ENCODE data around the gene MSMB. TPM values are rescaled to one million over a fixed set of nuclear protein-coding genes. Genes with fewer than 3 reads are reported as not detected.

MSMB gene
- total RNA-seq, 1 experiment from 2014 or later = not detected

DNA sequence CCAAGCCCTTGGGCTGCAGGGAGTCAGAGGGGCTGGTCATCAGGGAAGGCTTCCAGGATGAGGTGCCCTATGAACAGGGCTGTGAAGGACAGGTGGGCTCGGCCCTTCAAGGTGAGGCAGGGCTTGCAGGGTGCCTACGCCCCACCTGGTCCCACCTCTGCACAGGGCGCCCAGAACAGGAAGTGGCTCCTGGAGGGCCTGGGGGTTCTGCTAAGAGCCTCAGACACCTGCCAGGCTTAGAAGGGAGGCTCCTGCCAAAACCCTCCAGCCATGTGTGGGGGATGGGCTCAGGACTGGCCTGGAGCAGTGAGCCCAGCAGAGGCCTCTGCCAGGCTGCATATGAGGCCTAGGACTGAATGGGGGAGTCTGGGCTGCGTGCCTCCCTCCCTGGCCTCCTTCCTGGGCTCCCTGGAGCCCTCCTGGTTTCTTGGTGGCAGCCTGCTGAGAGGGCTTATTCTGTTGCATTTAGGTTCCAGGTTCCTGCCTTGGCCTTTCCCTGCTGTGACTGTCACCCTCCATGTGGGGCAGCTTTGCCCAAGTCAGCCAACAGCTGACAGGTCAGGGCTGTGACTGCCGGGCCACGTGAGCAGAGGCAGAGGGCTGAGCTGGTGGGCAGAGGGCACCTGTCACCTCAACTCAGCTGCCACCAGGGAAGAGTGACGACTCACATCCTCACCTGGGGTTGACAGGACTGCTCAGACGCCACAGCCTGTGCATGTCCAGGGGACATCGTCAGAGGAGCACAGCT lies 45.2 kb upstream of the MSMB start:
- DNase-seq (ENCODE audit: low spot score) = no peak
- POLR2A ChIA-PET = no interaction called here
- Mint-ChIP-seq H3K4me3 (no peak overlapping the region), H3K27ac (no peak overlapping the region), H3K36me3 (no peaks in the 10 kb centered on the region), H3K9me3 (no peaks in the 10 kb centered on the region), H3K4me1 (peaks cover 16% of the 10 kb centered on the region), H3K27me3 (ENCODE audit: low read depth) (no peaks in the 10 kb centered on the region)
- no peak for ATAC-seq
- CTCF ChIA-PET = no interaction called here
- TF ChIP-seq SP1 (CRISPR knock-in tag; conservative IDR thresholded peaks at IDR 0.05) (no peak), AR (CRISPR knock-in tag; IDR thresholded peaks at IDR 0.05) (no peak), MYBL2 (CRISPR knock-in tag; IDR thresholded peaks at IDR 0.05) (no peak), NFYB (CRISPR knock-in tag; conservative IDR thresholded peaks at IDR 0.05; ENCODE audit: low read depth) (no peak), STAT6 (CRISPR knock-in tag; conservative IDR thresholded peaks at IDR 0.05; ENCODE audit: low read depth) (no peak), ZBTB21 (CRISPR knock-in tag; IDR thresholded peaks at IDR 0.05; ENCODE audit: borderline replicate concordance) (no peak), GABPB1 (CRISPR knock-in tag; IDR thresholded peaks at IDR 0.05) (no peak), FOXK1 (CRISPR knock-in tag; IDR thresholded peaks at IDR 0.05) (no peak), TEAD1 (CRISPR knock-in tag; IDR thresholded peaks at IDR 0.05) (no peak), ARID4B (CRISPR knock-in tag; IDR thresholded peaks at IDR 0.05; ENCODE audit: borderline replicate concordance) (no peak)
- TF ChIP-seq, protein P1, sequence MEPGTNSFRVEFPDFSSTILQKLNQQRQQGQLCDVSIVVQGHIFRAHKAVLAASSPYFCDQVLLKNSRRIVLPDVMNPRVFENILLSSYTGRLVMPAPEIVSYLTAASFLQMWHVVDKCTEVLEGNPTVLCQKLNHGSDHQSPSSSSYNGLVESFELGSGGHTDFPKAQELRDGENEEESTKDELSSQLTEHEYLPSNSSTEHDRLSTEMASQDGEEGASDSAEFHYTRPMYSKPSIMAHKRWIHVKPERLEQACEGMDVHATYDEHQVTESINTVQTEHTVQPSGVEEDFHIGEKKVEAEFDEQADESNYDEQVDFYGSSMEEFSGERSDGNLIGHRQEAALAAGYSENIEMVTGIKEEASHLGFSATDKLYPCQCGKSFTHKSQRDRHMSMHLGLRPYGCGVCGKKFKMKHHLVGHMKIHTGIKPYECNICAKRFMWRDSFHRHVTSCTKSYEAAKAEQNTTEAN (CRISPR knock-in tag; IDR thresholded peaks at IDR 0.05) = no peak
- TF ChIP-seq, protein P2, sequence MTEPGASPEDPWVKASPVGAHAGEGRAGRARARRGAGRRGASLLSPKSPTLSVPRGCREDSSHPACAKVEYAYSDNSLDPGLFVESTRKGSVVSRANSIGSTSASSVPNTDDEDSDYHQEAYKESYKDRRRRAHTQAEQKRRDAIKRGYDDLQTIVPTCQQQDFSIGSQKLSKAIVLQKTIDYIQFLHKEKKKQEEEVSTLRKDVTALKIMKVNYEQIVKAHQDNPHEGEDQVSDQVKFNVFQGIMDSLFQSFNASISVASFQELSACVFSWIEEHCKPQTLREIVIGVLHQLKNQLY (CRISPR knock-in tag; IDR thresholded peaks at IDR 0.05) = no peak
- TF ChIP-seq, protein P3, sequence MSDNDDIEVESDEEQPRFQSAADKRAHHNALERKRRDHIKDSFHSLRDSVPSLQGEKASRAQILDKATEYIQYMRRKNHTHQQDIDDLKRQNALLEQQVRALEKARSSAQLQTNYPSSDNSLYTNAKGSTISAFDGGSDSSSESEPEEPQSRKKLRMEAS (CRISPR knock-in tag; IDR thresholded peaks at IDR 0.05) = no peak
- TF ChIP-seq, protein P4, sequence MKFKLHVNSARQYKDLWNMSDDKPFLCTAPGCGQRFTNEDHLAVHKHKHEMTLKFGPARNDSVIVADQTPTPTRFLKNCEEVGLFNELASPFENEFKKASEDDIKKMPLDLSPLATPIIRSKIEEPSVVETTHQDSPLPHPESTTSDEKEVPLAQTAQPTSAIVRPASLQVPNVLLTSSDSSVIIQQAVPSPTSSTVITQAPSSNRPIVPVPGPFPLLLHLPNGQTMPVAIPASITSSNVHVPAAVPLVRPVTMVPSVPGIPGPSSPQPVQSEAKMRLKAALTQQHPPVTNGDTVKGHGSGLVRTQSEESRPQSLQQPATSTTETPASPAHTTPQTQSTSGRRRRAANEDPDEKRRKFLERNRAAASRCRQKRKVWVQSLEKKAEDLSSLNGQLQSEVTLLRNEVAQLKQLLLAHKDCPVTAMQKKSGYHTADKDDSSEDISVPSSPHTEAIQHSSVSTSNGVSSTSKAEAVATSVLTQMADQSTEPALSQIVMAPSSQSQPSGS (CRISPR knock-in tag; IDR thresholded peaks at IDR 0.05; ENCODE audit: borderline replicate concordance, low read depth) = no peak
- TF ChIP-seq, protein P5, sequence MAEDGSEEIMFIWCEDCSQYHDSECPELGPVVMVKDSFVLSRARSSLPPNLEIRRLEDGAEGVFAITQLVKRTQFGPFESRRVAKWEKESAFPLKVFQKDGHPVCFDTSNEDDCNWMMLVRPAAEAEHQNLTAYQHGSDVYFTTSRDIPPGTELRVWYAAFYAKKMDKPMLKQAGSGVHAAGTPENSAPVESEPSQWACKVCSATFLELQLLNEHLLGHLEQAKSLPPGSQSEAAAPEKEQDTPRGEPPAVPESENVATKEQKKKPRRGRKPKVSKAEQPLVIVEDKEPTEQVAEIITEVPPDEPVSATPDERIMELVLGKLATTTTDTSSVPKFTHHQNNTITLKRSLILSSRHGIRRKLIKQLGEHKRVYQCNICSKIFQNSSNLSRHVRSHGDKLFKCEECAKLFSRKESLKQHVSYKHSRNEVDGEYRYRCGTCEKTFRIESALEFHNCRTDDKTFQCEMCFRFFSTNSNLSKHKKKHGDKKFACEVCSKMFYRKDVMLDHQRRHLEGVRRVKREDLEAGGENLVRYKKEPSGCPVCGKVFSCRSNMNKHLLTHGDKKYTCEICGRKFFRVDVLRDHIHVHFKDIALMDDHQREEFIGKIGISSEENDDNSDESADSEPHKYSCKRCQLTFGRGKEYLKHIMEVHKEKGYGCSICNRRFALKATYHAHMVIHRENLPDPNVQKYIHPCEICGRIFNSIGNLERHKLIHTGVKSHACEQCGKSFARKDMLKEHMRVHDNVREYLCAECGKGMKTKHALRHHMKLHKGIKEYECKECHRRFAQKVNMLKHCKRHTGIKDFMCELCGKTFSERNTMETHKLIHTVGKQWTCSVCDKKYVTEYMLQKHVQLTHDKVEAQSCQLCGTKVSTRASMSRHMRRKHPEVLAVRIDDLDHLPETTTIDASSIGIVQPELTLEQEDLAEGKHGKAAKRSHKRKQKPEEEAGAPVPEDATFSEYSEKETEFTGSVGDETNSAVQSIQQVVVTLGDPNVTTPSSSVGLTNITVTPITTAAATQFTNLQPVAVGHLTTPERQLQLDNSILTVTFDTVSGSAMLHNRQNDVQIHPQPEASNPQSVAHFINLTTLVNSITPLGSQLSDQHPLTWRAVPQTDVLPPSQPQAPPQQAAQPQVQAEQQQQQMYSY (CRISPR knock-in tag; IDR thresholded peaks at IDR 0.05) = no peak
- TF ChIP-seq, protein P6, sequence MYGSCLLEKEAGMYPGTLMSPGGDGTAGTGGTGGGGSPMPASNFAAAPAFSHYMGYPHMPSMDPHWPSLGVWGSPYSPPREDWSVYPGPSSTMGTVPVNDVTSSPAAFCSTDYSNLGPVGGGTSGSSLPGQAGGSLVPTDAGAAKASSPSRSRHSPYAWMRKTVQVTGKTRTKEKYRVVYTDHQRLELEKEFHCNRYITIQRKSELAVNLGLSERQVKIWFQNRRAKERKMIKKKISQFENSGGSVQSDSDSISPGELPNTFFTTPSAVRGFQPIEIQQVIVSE (CRISPR knock-in tag; IDR thresholded peaks at IDR 0.05; ENCODE audit: borderline replicate concordance) = no peak
